ENCODE measurements around the gene ASAP2. TPM values are rescaled to one million over a fixed set of nuclear protein-coding genes. Genes with fewer than 3 reads are reported as not detected.

The ASAP2 gene
- total RNA-seq, 1 donor from 2014 or later, result 4.0 TPM

GRCh38 chr2:9291331-9291730 is 84.7 kb downstream of the ASAP2 start:
- DNase-seq (ENCODE audit: low spot score) (no peak), ATAC-seq (no peak)

- DNase-seq (ENCODE audit: low spot score), result no peak
- no peak for ATAC-seq
These were observed 85.3 kb downstream of the ASAP2 start for GRCh38 chr2:9291866-9292265.

GRCh38 chr2:9292426-9292825 is 85.8 kb downstream of the ASAP2 start:
- no peak for DNase-seq (ENCODE audit: low spot score)
- no peak for ATAC-seq

GRCh38 chr2:9294764-9295163 is 88.2 kb downstream of the ASAP2 start:
- DNase-seq (ENCODE audit: low spot score), result no peak
- no peak for ATAC-seq

GRCh38 chr2:9296559-9296958 is 89.9 kb downstream of the ASAP2 start:
- no peak for DNase-seq (ENCODE audit: low spot score)
- ATAC-seq, result no peak

- no peak for ATAC-seq
- no peak for DNase-seq (ENCODE audit: low spot score)
These were observed 90.5 kb downstream of the ASAP2 start for GRCh38 chr2:9297156-9297555.

- ATAC-seq, result no peak
- DNase-seq (ENCODE audit: low spot score), result no peak
These were observed 91.2 kb downstream of the ASAP2 start for GRCh38 chr2:9297807-9298206.

GRCh38 chr2:9298583-9298982 is 92.0 kb downstream of the ASAP2 start:
- ATAC-seq (no peak), DNase-seq (ENCODE audit: low spot score) (no peak)

- ATAC-seq (no peak), DNase-seq (ENCODE audit: low spot score) (no peak)
These were observed 92.8 kb downstream of the ASAP2 start for GRCh38 chr2:9299161-9300100.

- DNase-seq (ENCODE audit: low spot score) (no peak), ATAC-seq (no peak)
These were observed 93.6 kb downstream of the ASAP2 start for GRCh38 chr2:9300214-9300613.

GRCh38 chr2:9300829-9301453 is 94.3 kb downstream of the ASAP2 start:
- ATAC-seq, result no peak
- no peak for DNase-seq (ENCODE audit: low spot score)

GRCh38 chr2:9302755-9303154 is 96.1 kb downstream of the ASAP2 start:
- ATAC-seq (no peak), DNase-seq (ENCODE audit: low spot score) (no peak)

- ATAC-seq, result no peak
- no peak for DNase-seq (ENCODE audit: low spot score)
These were observed 97.1 kb downstream of the ASAP2 start for GRCh38 chr2:9303528-9304225.

- DNase-seq (ENCODE audit: low spot score), result no peak
- no peak for ATAC-seq
These were observed 100.3 kb downstream of the ASAP2 start for GRCh38 chr2:9306911-9307310.

- no peak for DNase-seq (ENCODE audit: low spot score)
- ATAC-seq, result no peak
These were observed 100.9 kb downstream of the ASAP2 start for GRCh38 chr2:9307535-9307934.

- no peak for ATAC-seq
- no peak for DNase-seq (ENCODE audit: low spot score)
These were observed 101.8 kb downstream of the ASAP2 start for GRCh38 chr2:9308186-9308955.

GRCh38 chr2:9309147-9309546 is 102.5 kb downstream of the ASAP2 start:
- DNase-seq (ENCODE audit: low spot score) (no peak), ATAC-seq (no peak)

GRCh38 chr2:9310377-9310776 is 103.8 kb downstream of the ASAP2 start:
- DNase-seq (ENCODE audit: low spot score) (no peak), ATAC-seq (peak; percentile 78)

- ATAC-seq (no peak), DNase-seq (ENCODE audit: low spot score) (no peak)
These were observed 104.2 kb downstream of the ASAP2 start for GRCh38 chr2:9310798-9311197.

GRCh38 chr2:9311488-9311887 is 104.9 kb downstream of the ASAP2 start:
- ATAC-seq (no peak), DNase-seq (ENCODE audit: low spot score) (no peak)

GRCh38 chr2:9312591-9312990 is 106.0 kb downstream of the ASAP2 start:
- ATAC-seq, result no peak
- no peak for DNase-seq (ENCODE audit: low spot score)
